G401.6 (cell line): ENCODE measurements around the gene RNF123.
"Not testable (repeated sequence)": the region's sequence is repeated elsewhere in the genome, so short reads cannot be mapped to it uniquely, and the experiment has no call there.

Source experiments
- FAIRE-seq: peaks from 2 replicates; lab custom pipeline; 2012; peaks lifted over from hg19 to GRCh38; lab: Jason Lieb, UNC

The RNF123 gene

DNA sequence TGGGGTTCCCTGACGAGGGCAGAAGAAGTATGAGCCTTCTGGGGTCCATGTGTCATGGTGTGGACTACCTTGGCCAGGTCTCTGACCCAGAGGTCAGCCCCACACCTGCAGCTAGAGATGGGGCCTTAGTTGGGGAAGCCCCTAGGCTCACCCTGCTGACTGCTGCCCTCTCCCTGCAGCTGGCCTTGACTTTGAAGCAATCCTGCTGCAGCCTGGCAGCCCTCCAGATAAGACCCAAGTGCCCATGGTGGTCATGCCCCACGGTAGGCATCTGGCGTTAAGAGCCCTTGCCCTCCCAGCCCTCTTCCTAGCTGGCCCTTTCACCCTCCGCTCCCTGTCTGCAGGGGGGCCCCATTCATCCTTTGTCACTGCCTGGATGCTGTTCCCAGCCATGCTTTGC lies 7.8 kb upstream of the RNF123 start:
- FAIRE-seq: no peak

DNA sequence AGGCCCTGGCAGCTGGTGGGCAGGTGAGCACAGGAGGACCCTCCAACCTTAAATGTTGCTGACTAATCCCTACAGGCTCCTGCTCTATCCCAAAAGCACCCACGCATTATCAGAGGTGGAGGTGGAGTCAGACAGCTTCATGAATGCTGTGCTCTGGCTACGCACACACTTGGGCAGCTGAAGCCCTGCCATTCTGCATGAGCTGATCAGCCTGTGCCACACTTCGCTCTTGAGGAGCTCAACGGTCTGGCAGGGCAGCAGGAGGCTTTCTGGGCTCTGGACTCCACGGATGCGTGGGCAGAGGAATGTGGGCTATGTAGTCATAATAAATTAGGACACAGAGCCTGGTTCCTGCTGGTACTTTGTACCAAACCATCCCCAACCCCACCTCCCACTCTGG lies 6.2 kb upstream of the RNF123 start:
- no peak for FAIRE-seq

DNA sequence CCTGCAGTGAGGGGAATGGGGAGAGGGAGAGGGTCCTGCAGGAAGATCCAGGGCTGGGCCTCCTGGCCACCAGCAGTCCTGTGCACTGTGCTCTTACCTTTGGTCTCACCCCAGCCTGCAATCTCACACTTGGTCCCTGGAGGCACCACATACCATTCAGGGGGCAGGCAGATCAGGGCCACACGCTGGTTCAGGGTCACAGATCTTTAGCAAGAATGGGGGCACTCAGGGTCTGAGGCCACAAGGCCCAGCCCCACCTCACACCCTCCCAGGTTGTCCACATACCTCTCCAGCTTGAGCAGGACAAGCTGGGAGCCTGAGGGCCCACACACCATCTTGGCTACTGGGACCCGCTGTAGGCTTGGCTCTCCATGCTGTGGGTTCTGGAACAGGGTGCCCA lies 4.9 kb upstream of the RNF123 start:
- not testable (repeated sequence) for FAIRE-seq

DNA sequence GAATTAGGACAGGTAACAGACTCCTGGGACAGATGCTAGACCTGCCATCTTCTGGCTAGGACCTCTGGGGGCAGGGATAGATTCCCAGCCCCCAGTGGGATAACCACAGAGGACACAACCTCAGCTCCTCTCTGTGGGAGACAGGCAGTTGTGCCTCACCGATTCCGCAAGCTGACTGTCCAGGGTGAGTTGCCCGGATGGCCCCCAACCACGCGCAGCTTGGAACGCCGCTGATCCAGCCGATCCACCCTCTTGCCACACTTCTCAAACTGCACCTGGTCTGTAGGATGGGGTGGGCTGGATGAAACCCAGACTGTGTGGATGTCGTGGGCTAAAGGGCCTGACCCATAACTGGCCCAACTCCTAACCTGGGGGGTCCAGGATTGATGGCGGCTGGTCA lies 4.3 kb upstream of the RNF123 start:
- FAIRE-seq: not testable (repeated sequence)

DNA sequence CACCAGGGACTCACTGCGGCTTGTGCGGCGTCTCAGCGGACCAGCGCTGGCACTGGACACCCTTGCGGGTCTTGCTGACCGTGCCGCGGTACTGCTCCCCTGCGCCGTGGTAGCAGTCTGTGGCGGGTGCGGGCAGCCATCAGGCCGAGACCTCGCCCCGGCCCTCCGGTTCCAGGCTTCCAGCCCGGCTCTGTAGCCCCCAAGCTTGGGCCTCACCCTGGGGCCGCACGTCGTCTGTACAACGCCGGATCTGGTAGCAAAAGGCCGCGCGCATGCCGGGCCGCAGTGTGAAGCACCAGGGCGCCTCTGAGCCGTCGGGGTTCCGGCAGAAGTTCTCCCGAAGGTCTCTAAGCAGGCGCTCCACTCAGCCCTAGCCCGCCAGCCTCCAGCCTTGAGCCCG lies 3.5 kb upstream of the RNF123 start:
- FAIRE-seq: not testable (repeated sequence)

DNA sequence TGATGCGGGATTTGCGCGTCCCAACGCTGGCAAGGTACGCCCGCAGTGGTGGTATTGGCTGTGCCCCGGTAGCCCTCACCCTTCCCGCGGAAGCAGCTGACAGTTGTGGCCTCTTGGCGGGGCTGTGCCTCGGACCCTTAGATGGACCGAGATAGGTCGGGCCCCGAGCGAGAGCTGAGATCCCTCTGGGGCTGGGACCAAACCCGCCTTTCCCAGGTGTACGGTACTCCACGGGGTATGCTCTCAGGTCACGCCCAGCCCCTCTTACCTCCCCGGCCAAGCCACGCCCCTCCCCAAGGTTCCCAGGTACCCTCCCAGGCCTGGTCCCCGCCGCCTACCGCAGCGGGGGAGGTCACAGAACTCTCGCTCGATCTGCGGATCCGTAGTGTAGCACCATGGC lies 3.0 kb upstream of the RNF123 start:
- FAIRE-seq: not testable (repeated sequence)

DNA sequence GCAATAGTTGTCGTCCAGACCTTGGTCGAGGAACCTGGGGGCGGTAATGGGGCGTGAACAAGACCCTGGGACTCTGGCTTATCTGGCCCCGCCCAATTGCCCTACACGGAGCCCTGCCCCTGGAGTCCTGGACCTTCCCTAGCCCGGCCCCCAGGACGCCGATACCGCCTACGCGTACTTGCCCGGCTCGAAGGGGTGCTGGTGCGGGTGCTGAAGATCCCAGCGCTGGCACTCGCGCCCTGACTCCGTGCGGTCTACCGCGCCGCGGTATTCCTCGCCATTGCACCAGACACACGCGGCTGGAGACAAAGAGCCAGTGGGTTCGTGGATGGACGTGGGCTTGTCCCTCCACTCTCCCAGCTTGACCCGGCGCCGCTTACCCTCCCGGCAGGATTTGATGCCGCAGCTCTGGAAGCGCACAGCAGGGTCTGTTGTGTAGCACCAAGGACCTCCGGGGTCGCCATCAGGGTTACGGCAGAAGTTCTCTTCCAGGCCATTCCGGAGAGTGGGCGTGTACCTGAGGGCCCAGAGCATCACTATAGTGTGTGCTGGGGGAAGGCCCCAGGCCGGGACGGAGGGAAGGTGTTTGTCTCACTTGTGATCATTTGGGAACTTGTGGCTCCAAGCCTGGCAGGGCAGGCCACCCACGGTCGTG lies 2.5 kb upstream of the RNF123 start:
- not testable (repeated sequence) for FAIRE-seq

DNA sequence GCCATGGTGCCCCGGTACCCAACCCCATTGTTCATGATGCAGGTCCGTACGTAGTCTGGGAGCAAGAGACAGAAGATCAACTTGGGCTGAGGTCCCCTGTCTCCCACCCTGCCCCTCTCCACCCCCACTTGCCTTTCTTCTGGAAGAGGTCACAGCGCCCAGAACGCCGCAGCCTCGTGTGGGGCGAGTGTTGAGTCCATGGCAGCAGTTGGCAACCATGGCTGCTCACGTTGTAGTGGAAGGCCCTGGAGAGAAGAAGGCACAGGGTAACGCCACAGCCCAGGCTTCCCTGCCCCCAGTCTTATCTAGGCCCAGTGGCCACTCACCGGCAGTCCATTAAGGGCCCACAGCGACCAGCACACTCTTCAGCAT lies 1.9 kb upstream of the RNF123 start:
- not testable (repeated sequence) for FAIRE-seq

DNA sequence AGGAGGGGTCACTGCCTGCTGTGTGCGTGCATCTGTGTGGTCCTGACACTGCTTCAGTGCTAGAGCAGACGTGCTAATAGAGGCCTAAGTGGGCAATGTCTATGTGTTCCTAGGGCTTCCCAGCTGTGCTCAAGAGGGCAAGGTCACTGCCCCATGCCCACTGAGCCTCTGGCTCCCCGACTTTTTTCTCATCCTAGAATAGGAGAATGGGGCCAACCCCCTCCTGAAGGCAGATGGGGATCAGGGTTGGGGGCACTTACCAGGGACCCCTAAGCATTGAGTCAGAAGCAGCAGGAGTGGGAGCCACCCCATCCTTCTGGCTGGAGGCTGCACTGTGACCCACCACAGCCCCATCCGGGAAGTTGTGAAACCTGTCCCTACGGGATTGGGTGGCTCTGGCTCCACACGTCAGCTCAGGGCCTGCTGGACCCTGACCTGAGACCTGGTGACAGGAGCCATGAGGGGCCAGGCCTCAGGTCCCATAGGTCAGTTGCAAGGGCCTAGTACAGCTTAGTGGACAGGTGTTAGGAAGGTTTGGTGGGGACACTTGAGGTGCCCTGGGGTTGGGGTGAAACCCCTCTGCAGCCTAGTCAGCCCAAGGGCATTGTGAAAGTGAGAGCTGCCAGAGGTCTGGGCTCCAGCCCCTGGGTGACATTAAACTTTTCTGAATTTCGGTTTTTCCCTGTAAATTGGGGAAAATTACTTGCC lies 865 bp upstream of the RNF123 start:
- FAIRE-seq: not testable (repeated sequence)

- FAIRE-seq: not testable (repeated sequence)
Observed at GRCh38 chr3:49689908-49690624, 709 bp downstream of the RNF123 start.

GRCh38 chr3:49690856-49691255 lies 1.5 kb downstream of the RNF123 start:
- FAIRE-seq: not testable (repeated sequence)

- FAIRE-seq: not testable (repeated sequence)
Observed at GRCh38 chr3:49691481-49691880, 2.1 kb downstream of the RNF123 start.

DNA sequence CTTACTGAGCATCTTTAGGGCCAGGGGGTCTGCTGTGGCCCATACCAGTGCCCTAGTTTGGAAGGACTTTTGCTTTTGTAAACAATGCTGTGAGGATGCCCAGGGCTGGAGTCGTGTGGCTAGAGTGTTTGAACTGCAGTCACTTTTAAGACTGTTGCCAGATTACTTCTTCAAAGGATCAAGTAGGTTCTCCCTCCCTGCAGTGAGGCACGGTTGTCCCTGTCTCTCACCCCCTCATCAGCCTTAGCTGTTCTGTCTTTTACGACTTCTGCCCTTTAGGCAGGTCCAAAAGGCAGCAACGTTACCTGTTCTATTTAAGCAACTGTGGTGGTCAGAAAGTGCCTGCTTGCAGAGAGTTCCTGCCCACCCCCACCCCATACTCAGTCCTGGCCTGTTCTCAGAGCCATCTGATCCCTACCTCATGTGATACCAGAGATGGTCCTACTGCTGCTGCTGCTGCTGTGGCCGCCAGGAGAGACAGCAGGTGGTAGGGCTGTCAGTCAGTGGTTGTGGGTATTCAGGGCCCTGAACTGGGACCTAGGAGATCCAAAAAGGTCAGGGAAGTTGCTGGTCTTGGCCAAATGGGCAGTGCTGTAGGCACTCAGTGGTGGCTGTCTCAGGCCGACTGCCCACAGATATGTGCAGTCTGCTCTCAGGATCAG lies 5.2 kb downstream of the RNF123 start:
- FAIRE-seq: not testable (repeated sequence)

GRCh38 chr3:49695350-49696015 lies 6.1 kb downstream of the RNF123 start:
- FAIRE-seq: not testable (repeated sequence)

- FAIRE-seq: no peak
Observed at GRCh38 chr3:49699281-49699979, 10.1 kb downstream of the RNF123 start.

DNA sequence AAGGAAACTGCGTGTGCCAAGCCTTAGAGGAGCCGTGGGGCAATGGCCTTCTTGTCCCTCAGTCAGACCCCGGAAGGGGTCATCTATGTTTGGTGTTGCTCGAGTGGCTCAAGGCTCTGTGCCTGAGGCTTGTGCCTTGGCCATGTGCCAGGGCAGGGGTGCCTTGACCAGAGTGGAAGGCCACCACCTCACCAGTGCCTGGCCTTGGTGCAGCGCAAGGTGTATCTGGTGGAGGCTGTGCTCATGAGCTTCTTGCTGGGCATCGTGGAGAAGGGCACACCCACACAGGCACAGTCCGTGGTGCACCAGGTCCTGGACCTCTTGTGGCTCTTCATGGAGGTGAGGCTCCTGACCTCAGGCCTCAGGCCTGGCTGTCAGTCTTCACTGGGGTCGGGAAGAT lies 10.7 kb downstream of the RNF123 start:
- no peak for FAIRE-seq

DNA sequence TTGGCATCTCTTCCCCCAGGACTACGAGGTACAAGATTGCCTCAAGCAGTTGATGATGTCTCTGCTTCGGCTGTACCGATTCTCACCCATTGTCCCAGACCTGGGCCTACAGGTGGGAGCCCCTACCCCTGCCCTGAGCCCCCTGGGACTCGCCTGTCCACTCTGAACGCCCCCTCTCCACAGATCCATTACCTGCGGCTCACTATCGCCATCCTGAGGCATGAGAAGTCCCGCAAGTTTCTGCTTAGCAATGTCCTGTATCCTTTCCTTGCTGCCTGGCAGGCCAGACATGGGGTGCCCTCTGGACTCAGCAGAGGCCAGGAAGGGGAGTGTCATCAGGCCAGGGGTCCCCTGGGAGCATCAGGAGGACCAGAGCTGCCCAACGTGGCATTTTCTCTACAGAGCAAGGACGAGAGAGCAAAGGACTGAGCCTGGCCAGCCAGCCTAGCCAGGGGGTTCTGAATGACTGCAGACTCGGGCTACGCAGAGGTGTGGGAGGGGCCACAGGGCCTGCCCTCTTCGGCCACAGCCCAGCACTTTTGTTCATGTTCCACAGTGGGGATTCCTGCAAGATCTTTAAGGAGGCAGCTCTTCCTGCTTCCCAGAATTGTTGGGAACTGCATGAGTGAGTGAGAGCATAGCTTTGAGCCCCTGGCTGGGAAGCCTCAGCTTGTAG lies 11.2 kb downstream of the RNF123 start:
- no peak for FAIRE-seq

DNA sequence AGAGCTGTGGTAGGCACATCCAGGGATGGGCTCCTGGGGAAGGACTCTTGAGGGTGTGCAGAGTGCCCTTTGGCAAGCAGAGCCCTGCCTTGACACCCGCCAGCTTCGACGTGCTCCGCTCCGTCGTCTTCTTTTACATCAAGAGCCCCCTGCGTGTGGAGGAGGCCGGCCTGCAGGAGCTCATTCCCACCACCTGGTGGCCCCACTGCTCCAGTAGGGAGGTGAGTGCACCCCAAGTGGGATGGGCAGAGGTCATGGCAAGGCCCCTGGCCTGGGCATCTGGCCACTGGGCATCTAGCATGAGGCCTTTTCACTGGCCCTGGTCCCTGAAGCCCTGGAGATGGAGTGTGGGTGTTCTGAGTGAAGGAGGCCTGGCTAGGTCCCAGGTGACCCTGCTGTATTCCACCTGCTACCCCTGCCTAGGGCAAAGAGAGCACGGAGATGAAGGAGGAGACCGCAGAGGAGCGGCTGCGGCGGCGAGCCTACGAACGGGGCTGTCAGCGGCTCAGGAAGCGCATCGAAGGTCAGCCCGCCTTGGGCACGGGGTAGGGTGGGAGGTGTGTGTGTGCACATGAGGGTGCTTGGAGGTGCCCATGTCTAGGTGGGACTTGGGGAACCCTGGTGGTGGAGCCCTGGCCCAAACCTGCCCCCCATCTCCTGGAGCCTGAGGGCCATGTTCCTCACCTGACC lies 12.2 kb downstream of the RNF123 start:
- FAIRE-seq: no peak

DNA sequence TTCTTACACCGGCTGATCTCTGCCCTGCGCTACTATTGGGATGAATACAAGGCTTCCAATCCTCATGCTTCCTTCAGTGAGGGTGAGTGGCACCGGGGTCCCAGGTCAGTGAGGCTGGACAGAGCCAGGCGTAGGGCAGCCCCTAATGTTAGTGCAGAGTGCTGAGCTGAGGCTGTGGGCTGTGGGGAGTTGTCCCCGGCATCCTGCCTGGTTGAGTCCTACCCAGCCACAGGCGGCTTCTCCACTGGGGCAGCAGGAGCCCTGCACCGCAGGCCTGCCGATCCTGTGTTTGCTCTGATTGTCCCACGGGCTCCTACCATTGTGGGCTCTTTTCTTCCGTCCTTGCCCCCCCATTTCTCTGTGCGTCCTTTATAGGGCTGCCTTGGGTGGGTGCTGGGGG lies 13.3 kb downstream of the RNF123 start:
- no peak for FAIRE-seq

GRCh38 chr3:49703443-49703927 lies 14.1 kb downstream of the RNF123 start:
- no peak for FAIRE-seq
